ENCODE data around the gene IFNA14.
"Not testable (repeated sequence)": the region's sequence is repeated elsewhere in the genome, so short reads cannot be mapped to it uniquely, and the experiment has no call there.

The IFNA14 gene

DNA sequence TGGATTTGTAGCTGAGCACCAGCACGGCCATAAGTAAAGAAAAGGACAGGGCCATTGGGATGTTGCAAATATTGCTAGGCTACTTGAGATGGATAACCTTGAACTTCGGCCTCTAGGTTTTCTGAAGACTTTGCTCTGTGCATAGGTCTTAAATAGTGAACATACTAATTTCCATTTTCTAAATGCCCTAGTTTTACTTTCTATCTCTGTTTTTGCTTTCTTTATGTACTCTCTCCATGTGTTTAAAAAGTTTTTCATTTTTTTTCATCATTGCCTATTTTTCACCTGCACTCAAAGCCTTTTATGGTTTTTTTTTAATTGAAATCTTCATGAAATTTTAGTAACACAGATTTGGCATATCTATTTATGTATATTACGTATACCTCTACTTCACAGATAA is 32.8 kb downstream of the IFNA14 start, which contains the start of gene IFNA10:
Gene IFNA10 (minus strand): TSS at position 101 of the 400 bp plus-strand sequence. CDS start 46 bp downstream, at position 55.
- not testable (repeated sequence) for H3K27ac Mint-ChIP-seq (ENCODE audit: low read depth); DNase-seq (ENCODE audit: low spot score in 2 of 2); ATAC-seq (replicated peaks; ENCODE audit: extremely low read depth, poor library complexity, severe bottlenecking); H3K9me3 Mint-ChIP-seq; H3K4me1 Mint-ChIP-seq; H3K4me3 Mint-ChIP-seq; H3K36me3 Mint-ChIP-seq (ENCODE audit: insufficient read depth)
- H3K27me3 Mint-ChIP-seq: peaks cover 30% of the 10 kb centered on the region

DNA sequence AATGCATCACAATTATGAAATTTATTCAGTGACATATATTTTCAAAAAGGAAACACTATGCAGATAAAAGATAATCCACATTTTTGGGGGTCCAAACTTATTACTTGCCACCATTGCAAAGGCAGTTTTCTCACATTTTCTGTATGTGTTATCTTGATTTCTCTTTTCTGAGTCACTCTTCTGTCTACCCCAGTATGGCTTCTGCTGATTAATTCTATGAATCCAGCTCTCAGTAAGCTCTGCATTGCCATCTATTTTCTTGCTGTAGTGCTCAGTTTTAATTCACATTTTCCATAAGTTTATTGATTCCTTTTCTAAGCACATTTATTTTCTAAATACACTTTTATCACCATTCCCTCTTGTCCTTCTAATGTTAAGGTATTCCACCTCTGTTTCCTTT is 34.6 kb downstream of the IFNA14 start:
- no peaks in the 10 kb centered on the region for H3K36me3 Mint-ChIP-seq (ENCODE audit: insufficient read depth)
- no peaks in the 10 kb centered on the region for H3K9me3 Mint-ChIP-seq
- DNase-seq (ENCODE audit: low spot score in 2 of 2) (no peak), ATAC-seq (replicated peaks; ENCODE audit: extremely low read depth, poor library complexity, severe bottlenecking) (no peak)
- peaks cover 37% of the 10 kb centered on the region for H3K27me3 Mint-ChIP-seq
- H3K27ac Mint-ChIP-seq (ENCODE audit: low read depth): no peak overlapping the region
- H3K4me3 Mint-ChIP-seq: no peak overlapping the region
- H3K4me1 Mint-ChIP-seq: no peaks in the 10 kb centered on the region

DNA sequence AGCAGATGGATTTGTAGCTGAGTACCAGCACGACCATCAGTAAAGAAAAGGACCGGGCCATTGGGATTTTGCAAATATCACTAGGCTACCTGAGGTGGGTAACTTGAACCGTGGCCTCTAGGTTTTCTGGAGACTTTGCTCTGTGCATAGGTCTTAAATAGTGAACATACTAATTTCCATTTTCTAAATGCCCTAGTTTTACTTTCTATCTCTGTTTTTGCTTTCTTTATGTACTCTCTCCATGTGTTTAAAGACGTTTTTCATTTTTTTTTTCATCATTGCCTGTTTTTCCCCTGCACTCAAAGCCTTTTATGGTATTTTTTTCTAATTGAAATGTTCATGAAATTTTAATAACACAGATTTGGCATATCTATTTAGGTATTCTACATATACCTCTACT is 37.7 kb downstream of the IFNA14 start, which contains the start of gene IFNA7:
Gene IFNA7 (minus strand): TSS at position 101 of the 400 bp plus-strand sequence. CDS start 40 bp downstream, at position 61.
- not testable (repeated sequence) for ATAC-seq (replicated peaks; ENCODE audit: extremely low read depth, poor library complexity, severe bottlenecking); H3K36me3 Mint-ChIP-seq (ENCODE audit: insufficient read depth); DNase-seq (ENCODE audit: low spot score in 2 of 2); H3K4me1 Mint-ChIP-seq; H3K9me3 Mint-ChIP-seq; H3K4me3 Mint-ChIP-seq; H3K27ac Mint-ChIP-seq (ENCODE audit: low read depth)
- H3K27me3 Mint-ChIP-seq: peaks cover 43% of the 10 kb centered on the region

DNA sequence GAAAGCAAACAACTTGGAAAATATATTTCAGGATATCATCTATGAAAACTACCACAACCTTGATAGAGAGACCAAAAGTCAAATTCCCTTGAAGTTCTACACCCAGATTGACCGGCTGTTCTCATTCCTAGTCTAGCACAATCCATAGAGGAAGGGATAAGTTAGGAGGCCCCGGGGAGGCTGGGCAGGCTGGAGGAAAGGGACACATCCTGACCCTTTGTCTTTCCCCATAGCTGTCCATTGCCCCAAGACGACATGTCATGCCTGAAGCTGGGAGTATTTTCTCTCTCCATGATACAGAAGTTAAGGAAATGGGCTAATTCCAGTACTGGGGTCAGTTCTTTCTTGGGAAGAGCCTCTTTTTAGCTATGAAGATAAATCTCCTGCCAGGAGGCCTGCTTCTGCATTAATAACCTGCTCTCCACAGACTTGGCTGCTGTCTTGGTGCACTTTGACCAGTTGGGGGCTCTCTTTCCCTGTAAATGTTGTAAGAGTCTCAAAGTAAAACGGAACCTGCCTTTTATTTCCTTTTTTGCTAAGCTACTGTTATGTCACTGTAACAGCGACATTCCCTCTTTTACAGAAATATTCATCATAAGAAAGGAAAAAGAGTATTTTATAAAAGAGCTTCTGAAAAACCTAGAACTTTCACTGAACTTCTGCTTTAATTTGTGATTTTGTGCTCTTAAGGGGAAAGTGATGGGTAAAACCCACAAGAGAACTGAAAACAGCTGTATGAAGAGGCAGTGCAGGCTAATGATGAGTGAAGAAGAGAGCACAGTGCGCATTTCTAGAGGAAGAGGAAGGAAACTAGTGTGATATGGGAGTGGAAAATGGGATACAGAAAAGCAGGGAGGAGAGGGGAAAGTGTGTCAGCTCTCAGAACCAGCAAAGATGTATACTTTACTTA is 44.7 kb downstream of the IFNA14 start:
- ATAC-seq (replicated peaks; ENCODE audit: extremely low read depth, poor library complexity, severe bottlenecking): peak; percentile 83
- H3K9me3 Mint-ChIP-seq; DNase-seq (ENCODE audit: low spot score in 2 of 2); H3K4me3 Mint-ChIP-seq; H3K36me3 Mint-ChIP-seq (ENCODE audit: insufficient read depth); H3K27ac Mint-ChIP-seq (ENCODE audit: low read depth); H3K4me1 Mint-ChIP-seq: not testable (repeated sequence)
- peaks cover 15% of the 10 kb centered on the region for H3K27me3 Mint-ChIP-seq

Data from central memory CD8-positive, alpha-beta T cell (primary cell).